GM10248 (cell line): Measurements from ENCODE around the gene ANAPC1.
"Not testable (repeated sequence)": the region's sequence is repeated elsewhere in the genome, so short reads cannot be mapped to it uniquely, and the experiment has no call there.

Experiments used
- CTCF ChIA-PET: fragments of 300-600 bp; sonication (Branson Sonifier 250); formaldehyde crosslinking; extraction: SDS; loops from one replicate; lab custom pipeline; 2021; ENCODE audit warnings: antibody characterized with exemption; lab: Yijun Ruan, JAX
- POLR2A ChIA-PET: fragments of 350-650 bp; sonication (Branson Sonifier 250); formaldehyde crosslinking; extraction: SDS; loops from one replicate; lab custom pipeline; 2020; ENCODE audit warnings: antibody characterized with exemption; lab: Yijun Ruan, JAX
- DNase-seq: peaks from one replicate; pipeline ENCODE4 v3.0.0; 2012; ENCODE audit errors: extremely low spot score
- TF ChIP-seq, protein P1 (sequence below): IDR thresholded peaks from 2 replicates; pipeline ENCODE4 v1.5.1; 2012; ENCODE audit warnings: mild to moderate bottlenecking, low read depth; ENCODE audit errors: extremely low read depth, missing control alignments, control extremely low read depth

Gene ANAPC1

DNA sequence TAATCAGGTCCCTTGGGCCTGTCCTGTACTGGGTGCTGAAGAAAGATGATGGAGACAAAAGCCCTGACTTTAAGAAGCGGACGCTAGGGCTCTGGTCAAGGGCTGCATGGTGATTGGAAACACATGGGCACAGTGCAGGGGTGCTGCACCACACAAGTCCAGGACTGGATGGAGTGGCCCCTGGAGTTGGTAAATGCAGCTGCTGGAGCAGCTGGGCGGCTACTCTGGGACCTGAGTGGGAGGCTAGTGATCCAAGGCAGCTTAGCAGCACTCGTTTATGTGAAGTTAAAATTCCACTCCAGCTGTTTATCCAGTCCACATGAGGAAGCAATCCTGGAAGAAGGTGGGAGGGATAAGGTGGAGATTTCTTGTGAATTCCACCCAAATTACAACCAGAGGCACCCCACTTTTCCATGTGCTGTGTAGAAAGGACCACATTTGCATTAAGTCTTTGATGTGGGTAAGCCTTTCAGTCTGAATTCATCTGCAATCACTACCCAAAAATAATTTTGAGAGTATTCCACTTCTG lies 39.3 kb upstream of the ANAPC1 start:
- ChIA-PET POLR2A (no interaction called here), CTCF (no interaction called here)
- DNase-seq, result no peak
- TF ChIP-seq, protein P1, sequence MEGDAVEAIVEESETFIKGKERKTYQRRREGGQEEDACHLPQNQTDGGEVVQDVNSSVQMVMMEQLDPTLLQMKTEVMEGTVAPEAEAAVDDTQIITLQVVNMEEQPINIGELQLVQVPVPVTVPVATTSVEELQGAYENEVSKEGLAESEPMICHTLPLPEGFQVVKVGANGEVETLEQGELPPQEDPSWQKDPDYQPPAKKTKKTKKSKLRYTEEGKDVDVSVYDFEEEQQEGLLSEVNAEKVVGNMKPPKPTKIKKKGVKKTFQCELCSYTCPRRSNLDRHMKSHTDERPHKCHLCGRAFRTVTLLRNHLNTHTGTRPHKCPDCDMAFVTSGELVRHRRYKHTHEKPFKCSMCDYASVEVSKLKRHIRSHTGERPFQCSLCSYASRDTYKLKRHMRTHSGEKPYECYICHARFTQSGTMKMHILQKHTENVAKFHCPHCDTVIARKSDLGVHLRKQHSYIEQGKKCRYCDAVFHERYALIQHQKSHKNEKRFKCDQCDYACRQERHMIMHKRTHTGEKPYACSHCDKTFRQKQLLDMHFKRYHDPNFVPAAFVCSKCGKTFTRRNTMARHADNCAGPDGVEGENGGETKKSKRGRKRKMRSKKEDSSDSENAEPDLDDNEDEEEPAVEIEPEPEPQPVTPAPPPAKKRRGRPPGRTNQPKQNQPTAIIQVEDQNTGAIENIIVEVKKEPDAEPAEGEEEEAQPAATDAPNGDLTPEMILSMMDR, result no peak

DNA sequence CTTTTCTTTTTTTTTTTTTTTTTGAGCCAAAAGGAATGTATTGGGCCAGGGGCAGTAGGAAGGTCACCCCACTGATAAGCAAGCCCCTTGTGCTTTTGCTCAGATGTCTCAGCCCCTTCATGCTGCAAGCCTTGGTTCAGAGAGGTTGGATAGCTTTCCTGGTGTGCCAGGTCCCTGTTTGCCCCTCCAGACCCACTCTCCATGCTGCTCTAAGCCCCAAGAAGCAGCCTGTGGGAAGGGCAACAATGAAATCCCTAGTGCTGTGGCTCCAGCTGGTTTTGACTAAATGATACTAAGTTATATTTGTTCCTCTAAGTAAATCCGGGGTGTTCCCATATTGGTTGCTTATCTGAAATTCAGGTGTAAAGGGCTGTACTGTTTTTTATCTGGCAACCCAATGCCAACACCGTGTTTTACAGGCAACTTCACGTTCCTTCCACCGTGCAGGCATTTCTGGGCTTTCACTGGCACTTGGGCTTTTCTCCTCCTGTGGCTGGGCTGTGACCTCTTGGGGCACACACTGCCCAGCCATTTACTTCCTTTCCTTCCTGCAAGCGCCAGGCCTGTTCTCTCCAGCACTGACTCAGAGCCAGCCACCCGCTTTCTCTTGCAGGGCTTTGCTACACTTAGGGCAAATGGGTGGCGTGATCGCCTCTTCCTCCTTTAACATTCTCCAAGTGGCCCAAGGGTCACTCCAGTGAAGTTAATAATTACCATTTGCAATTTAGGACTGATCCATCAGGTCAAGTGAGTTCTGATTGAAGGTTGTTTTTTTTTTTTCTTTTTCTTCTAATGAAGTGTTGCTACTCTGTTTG lies 36.0 kb upstream of the ANAPC1 start:
- ChIA-PET CTCF (interaction anchor here (1.3 to 1.4 kb wide), 2 partner anchors 8 to 32 kb away, joined by 3 read pairs; no protein-coding TSS in a partner anchor), POLR2A (interaction anchor here (0.7 kb wide), 1 partner anchor 14 kb away, joined by 8 read pairs; no protein-coding TSS in a partner anchor)
- DNase-seq, result no peak
- TF ChIP-seq, protein P1, result no peak

DNA sequence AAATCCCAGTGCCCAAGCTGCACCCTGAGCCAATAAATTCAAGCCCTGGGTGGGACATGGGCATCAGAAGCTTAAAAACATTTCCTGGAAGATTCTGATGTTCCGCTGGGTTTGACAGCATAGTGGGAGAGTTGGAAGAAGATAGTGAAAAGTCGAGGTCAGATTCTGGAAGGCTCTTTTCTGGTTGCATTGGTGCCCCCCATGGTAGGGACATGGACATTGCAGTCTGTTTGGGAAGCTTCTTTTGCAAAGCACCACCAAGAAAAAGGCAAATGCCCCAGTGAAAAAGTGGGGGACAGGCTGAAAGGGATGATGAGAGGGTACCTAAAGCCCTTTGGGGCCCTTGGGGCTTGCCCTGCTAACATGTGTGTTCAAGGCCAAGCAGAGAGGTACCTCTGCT lies 35.4 kb upstream of the ANAPC1 start:
- ChIA-PET CTCF (interaction anchor here (1.3 to 1.4 kb wide), 2 partner anchors 9 to 32 kb away, joined by 3 read pairs; no protein-coding TSS in a partner anchor), POLR2A (interaction anchor here (0.7 kb wide), 1 partner anchor 13 kb away, joined by 8 read pairs; no protein-coding TSS in a partner anchor)
- TF ChIP-seq, protein P1, result no peak
- DNase-seq, result no peak

DNA sequence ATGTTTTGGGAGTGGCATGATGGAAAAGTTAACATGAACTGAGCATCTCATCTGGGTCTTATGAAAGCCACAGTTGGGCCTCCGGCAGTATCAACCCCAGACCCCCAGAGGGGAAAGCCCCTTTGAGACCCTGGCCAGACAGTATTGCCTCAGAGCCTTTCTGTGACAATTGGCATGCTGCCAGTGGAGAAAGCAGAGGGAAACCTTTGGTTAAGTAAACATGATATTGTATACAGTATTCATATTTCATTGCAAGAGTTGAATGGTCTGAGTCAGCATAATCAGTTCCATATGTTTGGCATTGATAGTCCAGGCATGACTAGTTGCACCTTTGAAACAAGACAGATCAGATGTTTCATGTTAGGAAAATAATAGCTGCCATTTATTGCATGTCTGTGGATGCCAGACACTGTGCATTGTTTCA lies 34.4 kb upstream of the ANAPC1 start:
- ChIA-PET POLR2A (no interaction called here), CTCF (interaction anchor here (1.2 to 1.3 kb wide), 2 partner anchors 10 to 11 kb away, joined by 3 read pairs; no protein-coding TSS in a partner anchor)
- DNase-seq, result no peak
- TF ChIP-seq, protein P1, result no peak

DNA sequence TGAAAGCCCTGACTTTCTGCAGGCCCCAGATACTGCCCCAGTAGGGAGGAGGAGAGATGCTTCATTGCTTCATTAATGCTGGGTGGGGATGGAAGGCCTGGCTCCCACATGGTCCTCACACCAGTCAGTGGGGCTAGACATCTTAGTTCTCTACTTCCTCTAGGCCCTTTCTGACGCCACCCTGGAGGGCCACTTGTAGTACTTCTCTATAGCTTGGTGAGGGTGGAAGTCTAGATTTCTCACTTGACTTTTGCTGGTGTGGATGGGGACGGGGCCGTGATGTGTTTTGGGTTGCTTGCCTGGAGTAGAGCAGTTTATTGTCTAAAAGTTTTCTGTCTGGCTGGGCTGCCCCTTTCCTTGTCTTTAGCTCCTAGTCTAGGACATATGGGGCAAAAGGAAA lies 33.1 kb upstream of the ANAPC1 start:
- CTCF ChIA-PET, result interaction anchor here (1.2 kb wide), 1 partner anchor 9 kb away, joined by 3 read pairs; no protein-coding TSS in a partner anchor
- DNase-seq, result no peak
- TF ChIP-seq, protein P1, result no peak
- POLR2A ChIA-PET, result no interaction called here

DNA sequence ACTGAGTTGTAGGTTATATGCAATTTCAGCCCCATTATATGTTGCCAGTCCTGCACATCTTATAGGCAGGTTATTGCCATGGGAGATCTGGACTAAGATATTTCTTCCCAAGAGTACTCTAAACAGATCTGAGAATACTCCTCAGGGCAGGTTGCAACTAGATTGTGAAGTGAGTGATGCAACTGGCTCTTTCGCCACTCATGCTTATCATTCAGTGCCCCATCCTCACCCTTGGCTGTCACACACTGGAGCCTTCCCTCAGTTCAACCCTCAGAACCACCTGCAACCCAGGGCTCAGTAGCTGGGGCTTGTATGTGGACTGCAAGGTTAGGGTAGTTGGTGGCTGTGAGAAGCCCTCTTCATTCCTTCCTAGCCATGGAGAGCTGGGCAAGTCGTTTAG lies 28.6 kb upstream of the ANAPC1 start:
- TF ChIP-seq, protein P1, result no peak
- ChIA-PET POLR2A (no interaction called here), CTCF (no interaction called here)
- no peak for DNase-seq

DNA sequence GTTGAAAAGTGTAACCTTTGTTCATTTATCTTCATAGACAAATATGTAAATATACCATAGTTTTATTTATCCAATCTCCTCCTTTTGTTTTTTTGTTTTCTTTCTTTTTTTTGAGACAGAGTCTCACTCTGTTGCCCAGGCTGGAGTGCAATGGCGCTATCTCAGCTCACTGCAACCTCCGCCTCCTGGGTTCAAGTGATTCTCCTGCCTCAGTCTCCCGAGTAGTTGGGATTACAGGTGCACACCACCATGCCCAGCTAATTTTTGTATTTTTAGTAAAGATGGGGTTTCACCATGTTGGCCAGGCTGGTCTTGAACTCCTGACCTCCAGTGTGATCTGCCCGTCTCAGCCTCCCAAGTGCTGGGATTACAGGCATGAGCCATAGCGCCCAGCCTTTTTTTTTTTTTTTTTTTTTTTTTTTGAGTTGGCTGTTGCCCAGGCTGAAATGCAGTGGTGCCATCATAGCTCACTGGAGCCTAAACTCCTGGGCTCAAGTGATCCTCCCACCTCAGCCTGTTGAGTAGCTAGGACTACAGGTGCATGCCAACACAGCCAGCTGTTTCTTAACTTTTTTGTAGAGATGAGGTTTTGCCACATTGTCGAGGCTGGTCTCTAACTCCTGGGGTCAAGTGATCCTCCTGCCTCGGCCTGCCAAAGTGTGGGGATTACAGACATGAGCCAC lies 27.4 kb upstream of the ANAPC1 start:
- POLR2A ChIA-PET, result interaction anchor here (0.6 to 0.7 kb wide), 2 partner anchors 12 to 30 kb away, joined by 3 to 7 read pairs; no protein-coding TSS in a partner anchor
- CTCF ChIA-PET, result interaction anchor here (1.7 to 1.9 kb wide), 2 partner anchors 13 to 15 kb away, joined by 5 to 6 read pairs; no protein-coding TSS in a partner anchor
- DNase-seq, result not testable (repeated sequence)
